Esophagus squamous epithelium (tissue), 4 donors: ENCODE results near the gene SEPTIN10.

ENCODE experiments used
- POLR2A ChIP-seq, 4 donors: fragments of 450-650 bp; IDR thresholded peaks; one replicate each; pipeline ENCODE4 v1.6.1; 2017; ENCODE audit warnings: antibody characterized with exemption in 4 of 4, mild to moderate bottlenecking in 4 of 4, moderate library complexity in 3 of 4
- TF ChIP-seq, protein P1 (sequence below), 6 experiments: fragments of 450-650 bp in 4 of 6; fragments of 200-600 bp in 2 of 6; sonication (generic) in 2 of 6; IDR thresholded peaks; one replicate each; pipeline ENCODE4 v1.5.1; 2016 to 2019; ENCODE audit warnings: antibody characterized with exemption in 6 of 6, mild to moderate bottlenecking in 4 of 6, moderate library complexity in 4 of 6

GRCh38 chr2:109662889-109663288, 49.1 kb upstream of the SEPTIN10 start:
- TF ChIP-seq, protein P1, sequence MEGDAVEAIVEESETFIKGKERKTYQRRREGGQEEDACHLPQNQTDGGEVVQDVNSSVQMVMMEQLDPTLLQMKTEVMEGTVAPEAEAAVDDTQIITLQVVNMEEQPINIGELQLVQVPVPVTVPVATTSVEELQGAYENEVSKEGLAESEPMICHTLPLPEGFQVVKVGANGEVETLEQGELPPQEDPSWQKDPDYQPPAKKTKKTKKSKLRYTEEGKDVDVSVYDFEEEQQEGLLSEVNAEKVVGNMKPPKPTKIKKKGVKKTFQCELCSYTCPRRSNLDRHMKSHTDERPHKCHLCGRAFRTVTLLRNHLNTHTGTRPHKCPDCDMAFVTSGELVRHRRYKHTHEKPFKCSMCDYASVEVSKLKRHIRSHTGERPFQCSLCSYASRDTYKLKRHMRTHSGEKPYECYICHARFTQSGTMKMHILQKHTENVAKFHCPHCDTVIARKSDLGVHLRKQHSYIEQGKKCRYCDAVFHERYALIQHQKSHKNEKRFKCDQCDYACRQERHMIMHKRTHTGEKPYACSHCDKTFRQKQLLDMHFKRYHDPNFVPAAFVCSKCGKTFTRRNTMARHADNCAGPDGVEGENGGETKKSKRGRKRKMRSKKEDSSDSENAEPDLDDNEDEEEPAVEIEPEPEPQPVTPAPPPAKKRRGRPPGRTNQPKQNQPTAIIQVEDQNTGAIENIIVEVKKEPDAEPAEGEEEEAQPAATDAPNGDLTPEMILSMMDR (IDR thresholded peaks at IDR 0.05): peak in 2 of 6 experiments; percentile 17 to 41
- no peak for TF ChIP-seq POLR2A (IDR thresholded peaks at IDR 0.05)
